Stimulated activated CD4-positive, alpha-beta T cell treated with anti-CD3 and anti-CD28 coated beads, Interleukin-2, amount 100 ng/mL, for 4 hours (primary cell): ENCODE results near the gene KYAT1.

Experiments
- DNase-seq: peaks from one replicate; pipeline ENCODE4 v3.0.0-alpha.2; 2020; ENCODE audit warnings: low read depth

The KYAT1 gene

GRCh38 chr9:128838338-128838737 is 43.4 kb downstream of the KYAT1 start:
- no peak for DNase-seq

DNA sequence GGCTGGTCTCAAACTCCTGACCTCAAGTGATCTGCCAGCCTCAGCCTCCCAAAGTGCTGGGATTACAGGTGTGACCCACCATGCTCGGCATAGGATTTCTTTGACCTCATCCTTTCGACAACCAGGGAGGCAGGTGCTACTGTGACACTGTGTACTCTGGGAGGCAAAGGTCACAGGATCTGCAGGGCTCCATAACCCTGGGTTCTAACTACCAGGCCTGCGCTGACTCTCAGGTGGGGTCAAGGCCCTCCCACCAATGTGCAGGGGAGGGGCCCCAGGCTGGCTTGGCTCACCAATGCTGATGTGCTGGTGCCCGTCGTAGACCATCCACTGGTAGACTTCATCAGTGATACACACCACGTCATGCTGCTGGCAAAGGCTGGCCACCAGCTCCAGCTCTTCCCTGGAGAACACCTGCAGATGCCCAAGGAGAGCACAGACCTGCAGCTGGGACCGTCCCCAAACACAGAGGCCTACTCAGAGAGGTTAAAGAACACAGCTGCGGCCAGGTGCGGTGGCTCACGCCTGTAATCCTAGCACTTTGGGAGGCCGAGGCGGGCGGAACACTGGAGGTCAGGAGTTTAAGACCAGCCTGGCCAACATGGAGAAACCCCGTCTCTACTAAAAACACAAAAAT is 45.1 kb downstream of the KYAT1 start:
- no peak for DNase-seq

DNA sequence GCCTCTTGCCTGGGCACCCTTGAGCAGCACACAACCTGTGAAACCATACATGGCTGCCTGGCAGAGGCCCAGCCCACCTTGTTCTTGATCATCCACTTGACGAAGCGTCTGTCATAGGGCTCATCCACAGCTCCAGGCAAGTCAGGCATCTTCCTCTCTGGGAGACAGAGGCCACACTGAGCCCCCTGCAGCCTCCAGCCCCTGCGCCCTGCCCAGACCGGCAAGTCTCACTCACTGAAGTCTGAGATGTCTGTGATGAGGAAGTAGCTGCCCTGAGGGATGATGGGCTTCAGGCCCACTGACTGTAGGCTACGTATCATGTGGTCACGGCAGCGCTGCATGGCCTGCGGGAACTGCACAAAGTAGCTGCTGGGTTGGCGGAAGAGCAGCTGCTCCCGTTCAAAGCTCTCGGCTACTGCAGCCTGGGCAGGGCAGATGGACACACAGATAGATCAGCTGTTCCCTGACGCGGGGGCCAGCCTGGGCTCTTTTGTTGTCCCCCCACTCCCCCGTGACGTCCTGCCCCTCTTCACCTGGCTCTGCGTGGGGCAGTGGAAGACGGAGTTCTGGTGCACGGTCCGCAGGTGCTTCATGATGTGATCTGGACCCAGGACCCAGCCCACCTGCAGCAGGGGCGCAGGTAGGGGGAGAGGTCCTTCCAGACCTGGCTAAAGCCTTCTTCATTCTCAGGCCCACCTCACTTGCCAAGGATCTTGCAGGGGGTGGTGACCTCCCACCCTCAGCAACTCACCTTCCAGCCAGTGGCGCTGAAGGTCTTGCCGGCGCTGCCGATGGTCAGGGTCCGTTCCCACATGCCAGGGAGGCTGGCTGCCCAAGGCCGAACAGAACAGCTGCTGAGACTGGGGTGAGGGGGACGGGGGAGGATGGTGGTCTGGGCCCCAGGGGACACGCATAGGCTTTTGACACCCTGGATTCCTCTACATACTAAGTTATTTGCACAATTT is 46.2 kb downstream of the KYAT1 start:
- DNase-seq = no peak

GRCh38 chr9:128833696-128834095 is 48.1 kb downstream of the KYAT1 start:
- no peak for DNase-seq

DNA sequence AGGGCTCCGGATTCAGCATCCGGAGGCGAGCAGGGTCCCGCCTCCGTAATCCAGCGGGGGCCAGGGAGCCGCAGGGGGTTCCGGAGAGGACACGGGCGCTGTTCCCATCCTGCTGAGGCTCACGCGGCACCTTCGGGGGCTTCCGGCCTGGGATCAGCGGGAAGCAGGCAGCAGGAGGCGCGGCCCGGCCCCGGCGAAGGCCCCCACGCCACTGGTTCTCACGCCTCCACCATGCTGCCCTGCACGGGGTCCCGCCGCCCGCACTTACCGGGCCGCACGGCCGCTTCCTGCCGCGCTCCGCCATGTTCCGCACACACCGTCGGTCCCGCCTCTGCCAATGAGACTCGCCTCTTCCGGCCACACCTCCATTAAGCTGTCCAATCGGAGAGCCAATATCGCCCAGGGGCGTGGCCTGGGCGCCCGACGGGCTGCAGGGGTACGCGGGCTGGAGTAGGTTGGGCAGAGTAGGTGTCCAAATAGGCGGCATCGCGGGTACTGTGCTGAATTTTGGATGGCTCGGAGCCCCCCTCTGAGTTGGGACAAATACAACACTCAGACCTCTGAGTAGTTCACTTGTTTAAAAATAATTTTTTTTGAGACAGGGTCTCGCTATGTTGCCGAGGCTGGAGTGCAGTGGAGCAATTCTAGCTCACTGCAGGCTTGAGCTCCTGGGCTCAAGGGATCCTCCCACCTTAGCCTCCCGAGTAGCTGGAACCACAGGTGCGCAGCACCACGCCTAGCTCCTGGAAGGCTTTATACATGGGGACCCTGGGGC is 52.1 kb downstream of the KYAT1 start, which contains the start of gene SPOUT1:
SPOUT1 (minus strand) TSS at position 318 of the 775 bp plus-strand sequence; CDS start at position 304, 14 bp downstream.
- peak; percentile 91 for DNase-seq

DNA sequence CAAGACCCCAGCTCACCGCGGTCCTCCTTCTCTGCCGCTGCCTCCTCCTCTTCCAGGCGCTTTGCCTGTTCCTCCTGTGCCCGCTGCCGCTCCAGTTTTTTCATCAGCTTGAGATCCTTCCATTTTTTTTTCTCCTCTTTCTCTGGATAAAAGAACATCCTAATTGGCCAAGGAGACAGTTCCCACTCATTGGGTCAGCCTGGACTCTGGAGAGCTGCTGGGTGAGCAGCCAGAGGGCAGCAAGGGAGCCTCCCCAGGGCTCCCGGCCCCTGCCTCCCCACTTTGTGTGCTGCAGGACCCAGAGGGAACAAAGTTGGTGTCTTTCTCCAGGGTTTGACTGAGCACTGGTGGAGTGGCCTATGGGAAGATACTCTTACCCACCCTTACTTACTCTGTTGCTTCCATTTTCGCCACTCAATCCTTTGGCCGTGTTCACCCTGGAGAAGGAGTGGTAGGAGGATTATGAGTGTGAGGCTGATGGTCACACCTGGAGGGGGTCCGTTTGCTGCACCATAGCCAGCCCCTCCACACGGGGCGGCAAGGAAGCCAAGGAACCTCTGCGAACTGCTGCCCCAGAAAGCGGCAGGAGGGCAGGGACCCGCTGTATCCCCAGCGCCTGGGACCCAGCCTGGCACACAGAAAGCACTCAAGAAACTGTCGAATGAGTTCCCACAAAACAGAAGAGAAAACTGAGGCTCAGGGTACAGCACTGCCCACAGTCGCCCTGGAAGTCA is 52.9 kb downstream of the KYAT1 start:
- DNase-seq = no peak

- no peak for DNase-seq
Observed at GRCh38 chr9:128828267-128828666, 53.5 kb downstream of the KYAT1 start.

DNA sequence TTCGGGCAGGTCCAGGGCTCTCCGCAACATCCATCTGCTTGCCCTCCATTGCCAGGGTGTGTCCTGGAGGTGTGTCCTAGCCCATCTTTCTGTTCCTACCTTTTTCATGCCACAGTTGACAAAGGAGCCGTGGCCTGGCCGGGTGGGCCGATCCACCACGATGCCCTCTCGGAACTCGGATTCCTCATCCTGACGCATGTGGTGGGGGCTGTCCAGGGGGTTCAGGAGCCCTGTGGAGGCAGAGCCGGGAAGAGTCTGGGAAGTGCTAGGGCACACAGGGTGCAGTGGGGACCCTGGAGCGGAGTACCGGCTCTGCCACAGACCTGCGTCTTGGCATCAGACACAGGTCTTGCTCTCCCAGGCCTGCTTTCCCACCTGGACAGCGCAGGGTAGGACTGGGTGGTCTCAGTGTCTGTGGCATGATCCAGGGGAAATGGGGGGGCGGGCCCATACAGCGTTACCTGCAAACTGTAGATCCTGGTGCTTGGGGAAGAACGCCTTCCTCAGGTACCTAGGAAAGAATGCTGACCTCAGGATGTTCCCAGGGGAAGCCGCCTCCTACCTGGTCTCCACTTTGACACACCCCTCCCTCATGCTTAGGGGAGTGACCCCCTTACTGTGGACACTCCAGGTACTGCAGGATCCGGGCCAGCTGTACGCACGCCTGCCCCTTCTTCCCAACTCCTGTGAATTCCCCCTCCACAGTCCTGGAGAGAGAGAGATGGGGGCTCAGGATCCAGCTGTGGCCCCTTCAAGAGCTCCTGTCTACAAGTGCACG is 55.6 kb downstream of the KYAT1 start:
- no peak for DNase-seq

- no peak for DNase-seq
Observed at GRCh38 chr9:128824911-128825310, 56.8 kb downstream of the KYAT1 start.

DNA sequence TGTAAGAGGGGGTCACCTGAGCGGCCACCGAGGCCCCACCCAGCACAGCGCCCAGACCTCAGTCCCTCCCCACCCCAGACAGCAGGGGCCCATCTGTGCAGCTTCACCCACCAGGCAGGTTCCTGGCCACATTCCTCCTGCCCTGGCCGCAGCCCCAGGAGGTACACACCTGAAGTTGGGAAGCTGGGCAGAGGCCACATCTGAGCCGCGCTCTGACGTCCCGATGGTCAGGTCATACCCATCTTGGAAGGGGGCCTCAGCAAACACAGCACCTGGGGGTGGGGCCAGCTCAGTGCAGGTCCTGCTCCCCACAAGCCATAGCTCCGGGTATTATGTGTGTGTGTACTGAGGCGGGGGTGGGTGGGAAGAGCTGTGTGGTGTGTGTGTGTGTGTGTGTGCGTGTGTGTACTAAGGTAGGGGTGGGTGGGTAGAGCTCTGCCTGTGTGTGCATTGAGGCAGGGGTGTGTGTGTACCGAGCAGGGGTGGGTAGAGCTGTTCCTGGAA is 57.8 kb downstream of the KYAT1 start:
- DNase-seq = no peak

DNA sequence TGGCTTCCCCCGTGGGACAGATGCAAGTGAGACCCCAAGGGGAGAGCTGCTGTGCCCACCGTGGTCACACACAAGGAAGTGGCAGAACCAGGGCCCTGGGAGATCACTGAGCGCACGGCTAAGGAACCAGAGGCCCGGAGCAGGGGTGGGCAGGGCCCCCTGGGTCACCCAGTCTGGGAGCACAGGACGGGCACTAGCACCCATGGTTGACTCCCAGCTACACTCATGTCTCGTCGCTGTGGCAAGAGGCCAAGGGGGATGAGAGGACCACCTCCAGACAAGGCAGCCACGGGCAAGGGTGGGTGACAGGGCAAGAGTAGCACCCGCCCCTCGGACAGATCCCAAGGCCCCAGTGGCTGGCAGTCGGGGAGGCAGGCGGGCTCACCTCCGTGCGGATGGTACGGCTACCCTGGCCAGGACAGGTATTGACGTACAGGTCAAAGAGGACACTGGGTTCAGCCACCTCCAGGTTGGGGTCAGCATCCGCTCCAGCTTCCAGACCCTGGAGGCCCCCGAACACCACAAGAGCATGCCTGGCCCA is 58.3 kb downstream of the KYAT1 start:
- DNase-seq = no peak

GRCh38 chr9:128822407-128823042 is 59.2 kb downstream of the KYAT1 start:
- DNase-seq = no peak

GRCh38 chr9:128821584-128822406 is 60.0 kb downstream of the KYAT1 start:
- DNase-seq = no peak

DNA sequence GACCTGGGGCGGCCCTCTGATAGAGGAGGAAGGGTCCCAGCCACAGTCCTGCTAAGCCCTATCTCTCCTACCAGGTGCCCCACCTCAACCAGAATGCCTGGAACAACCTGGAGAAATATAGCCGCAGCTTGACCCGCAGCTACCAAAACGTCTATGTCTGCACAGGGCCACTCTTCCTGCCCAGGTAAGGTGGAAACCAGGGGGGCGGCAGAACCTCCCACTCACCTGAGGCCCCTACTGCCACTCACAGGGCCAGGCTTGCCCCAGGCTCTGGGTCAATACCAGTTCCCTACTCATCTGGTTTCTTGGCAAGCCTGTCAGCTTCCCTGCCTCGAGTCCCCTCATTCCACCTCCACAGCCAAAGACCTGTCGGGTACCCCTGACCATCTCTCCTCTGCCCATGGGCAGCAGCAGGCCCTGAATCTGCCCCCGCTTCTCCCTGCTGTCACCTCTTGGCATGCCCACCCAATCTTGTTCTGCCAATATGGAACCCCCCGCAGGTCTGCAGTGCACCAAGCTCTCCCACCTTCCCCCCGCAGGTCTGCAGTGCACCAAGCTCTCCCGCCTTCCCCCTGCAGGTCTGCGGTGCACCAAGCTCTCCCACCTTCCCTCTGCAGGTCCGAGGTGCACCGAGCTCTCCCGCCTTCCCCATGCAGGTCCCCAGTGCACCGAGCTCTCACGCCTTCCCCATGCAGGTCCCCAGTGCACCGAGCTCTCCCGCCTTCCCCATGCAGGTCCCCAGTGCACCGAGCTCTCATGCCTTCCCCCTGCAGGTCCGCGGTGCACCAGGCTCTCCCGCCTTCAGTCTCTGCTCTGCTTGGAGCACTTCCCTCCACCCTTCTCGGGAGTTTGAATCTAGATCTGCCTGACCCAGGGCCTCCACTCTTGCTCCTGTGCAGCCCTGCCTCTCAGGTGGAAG is 60.8 kb downstream of the KYAT1 start:
- DNase-seq = no peak

DNA sequence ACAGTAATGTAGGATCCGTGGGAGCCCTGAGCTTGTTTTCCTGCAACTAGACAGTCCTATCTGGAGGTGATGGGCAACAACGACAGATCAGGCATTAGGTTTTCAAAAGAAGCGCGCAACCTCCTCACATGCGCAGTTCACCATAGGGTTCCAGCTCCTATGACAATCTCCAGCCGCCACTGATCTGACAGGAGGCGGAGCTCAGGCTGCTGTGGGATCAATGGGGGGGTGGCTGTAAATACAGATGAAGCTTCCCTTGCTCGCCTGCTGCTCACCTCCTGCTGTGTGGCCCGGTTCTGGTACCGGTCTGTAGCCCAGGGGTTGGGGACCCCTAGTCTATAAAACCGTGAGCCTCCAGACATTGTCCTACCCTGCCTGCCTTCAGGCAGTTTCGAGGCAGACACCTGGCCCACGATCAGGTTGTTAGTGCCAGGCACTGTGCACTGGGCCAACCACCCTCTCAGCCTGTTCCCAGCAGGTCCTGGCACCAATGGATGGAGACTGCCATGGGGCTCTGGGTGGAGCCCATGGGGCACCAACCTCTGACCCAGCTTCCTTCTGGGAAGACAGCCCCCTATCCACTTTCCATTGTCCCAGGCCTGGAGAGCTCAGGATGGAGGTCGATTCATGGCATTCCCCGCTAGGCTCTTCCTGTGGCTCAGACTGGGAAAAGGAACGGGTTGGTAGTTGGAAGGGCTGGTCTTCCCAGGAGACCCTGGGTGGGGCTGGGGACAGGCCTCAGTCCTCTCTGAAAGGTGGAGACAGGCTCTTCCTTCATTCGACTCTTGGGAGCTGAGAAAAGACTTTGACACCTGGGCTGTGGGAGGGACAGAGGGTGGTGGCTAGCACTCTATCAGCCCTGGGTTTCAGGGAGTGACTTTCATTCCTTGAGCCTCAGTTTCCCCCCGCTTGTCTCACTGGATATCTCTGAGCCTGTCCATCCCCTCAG is 61.8 kb downstream of the KYAT1 start:
- no peak for DNase-seq

- peak; percentile 23 for DNase-seq
Observed at GRCh38 chr9:128818839-128819715, 62.7 kb downstream of the KYAT1 start.
